HepG2 (cell line): ENCODE data around the gene DCTN1.

ENCODE experiments used
- EEA1 ChIP-seq: sonication (generic); formaldehyde crosslinking; IDR thresholded peaks from 2 replicates; pipeline ENCODE4 v1.5.1; 2020; ENCODE audit warnings: mild to moderate bottlenecking, missing genetic modification reagents, borderline replicate concordance
- POLR2A ChIP-seq, 2 experiments: IDR thresholded peaks; 2 replicates each; pipeline ENCODE4 v1.6.1; 2011; ENCODE audit warnings: low read depth in 2 of 2, low read length in 2 of 2, mild to moderate bottlenecking in 1 of 2, moderate library complexity in 1 of 2; ENCODE audit not compliant: insufficient read depth in 1 of 2
- ZNF350 ChIP-seq: sonication (generic); formaldehyde crosslinking; IDR thresholded peaks from 2 replicates; pipeline ENCODE4 v1.4.0; 2020; ENCODE audit warnings: mild to moderate bottlenecking, low read depth, missing genetic modification reagents, borderline replicate concordance
- ZNF629 ChIP-seq: sonication (generic); formaldehyde crosslinking; conservative IDR thresholded peaks from 2 replicates; pipeline ENCODE4 v1.5.0; 2020; ENCODE audit warnings: missing genetic modification reagents
- ZNF792 ChIP-seq: IDR thresholded peaks from 2 replicates; pipeline ENCODE4 v1.6.1; 2016
- TF ChIP-seq, protein P1 (sequence below), 2 experiments: sonication (generic) in 1 of 2; formaldehyde crosslinking in 1 of 2; IDR thresholded peaks; 2 replicates each; pipeline versions ENCODE4 v1.5.1 to v1.6.1; 2011 to 2020; ENCODE audit warnings: borderline replicate concordance in 1 of 2, low read depth in 1 of 2, low read length in 1 of 2, mild to moderate bottlenecking in 1 of 2, missing genetic modification reagents in 1 of 2, moderate library complexity in 1 of 2
- TF ChIP-seq, protein P2 (sequence below): sonication (generic); formaldehyde crosslinking; IDR thresholded peaks from 2 replicates; pipeline ENCODE4 v1.4.0; 2020; ENCODE audit warnings: missing genetic modification reagents, borderline replicate concordance
- TF ChIP-seq, protein P3 (sequence below): IDR thresholded peaks from 2 replicates; pipeline ENCODE4 v1.6.1; 2016; ENCODE audit warnings: missing genetic modification reagents, missing compliant biosample characterization

DNA sequence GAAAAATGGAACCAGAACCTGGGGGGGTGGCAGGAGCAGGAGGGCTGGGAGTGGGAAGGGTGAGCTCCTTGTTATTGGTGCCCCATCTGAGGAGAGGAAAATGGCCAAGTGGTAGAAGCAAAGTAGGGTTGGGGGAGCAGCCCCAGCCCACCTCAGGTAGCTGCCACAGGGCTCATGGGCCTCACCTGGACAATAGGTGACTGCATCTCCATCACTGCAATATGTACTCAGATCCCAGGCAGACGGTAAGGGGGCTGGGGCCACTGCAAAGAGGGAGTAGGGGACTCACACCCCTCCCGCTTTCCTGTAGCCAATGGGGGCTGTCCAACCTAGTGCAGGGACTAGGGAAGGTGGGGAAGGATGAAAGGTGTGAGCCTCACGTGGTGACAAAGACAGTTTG lies 37.1 kb upstream of the DCTN1 start:
- TF ChIP-seq, protein P1, sequence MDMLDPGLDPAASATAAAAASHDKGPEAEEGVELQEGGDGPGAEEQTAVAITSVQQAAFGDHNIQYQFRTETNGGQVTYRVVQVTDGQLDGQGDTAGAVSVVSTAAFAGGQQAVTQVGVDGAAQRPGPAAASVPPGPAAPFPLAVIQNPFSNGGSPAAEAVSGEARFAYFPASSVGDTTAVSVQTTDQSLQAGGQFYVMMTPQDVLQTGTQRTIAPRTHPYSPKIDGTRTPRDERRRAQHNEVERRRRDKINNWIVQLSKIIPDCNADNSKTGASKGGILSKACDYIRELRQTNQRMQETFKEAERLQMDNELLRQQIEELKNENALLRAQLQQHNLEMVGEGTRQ (IDR thresholded peaks at IDR 0.05; ENCODE audit: low read depth, low read length): no peak
- TF ChIP-seq, protein P1 (CRISPR knock-in tag; IDR thresholded peaks at IDR 0.05; ENCODE audit: borderline replicate concordance): no peak
- no peak for TF ChIP-seq ZNF629 (CRISPR knock-in tag)
- no peak for TF ChIP-seq ZNF792 (CRISPR knock-in tag)
- no peak for TF ChIP-seq EEA1 (CRISPR knock-in tag)
- TF ChIP-seq, protein P2, sequence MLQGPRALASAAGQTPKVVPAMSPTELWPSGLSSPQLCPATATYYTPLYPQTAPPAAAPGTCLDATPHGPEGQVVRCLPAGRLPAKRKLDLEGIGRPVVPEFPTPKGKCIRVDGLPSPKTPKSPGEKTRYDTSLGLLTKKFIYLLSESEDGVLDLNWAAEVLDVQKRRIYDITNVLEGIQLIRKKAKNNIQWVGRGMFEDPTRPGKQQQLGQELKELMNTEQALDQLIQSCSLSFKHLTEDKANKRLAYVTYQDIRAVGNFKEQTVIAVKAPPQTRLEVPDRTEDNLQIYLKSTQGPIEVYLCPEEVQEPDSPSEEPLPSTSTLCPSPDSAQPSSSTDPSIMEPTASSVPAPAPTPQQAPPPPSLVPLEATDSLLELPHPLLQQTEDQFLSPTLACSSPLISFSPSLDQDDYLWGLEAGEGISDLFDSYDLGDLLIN: no peak
- no peak for TF ChIP-seq ZNF350 (CRISPR knock-in tag)
- TF ChIP-seq, protein P3, sequence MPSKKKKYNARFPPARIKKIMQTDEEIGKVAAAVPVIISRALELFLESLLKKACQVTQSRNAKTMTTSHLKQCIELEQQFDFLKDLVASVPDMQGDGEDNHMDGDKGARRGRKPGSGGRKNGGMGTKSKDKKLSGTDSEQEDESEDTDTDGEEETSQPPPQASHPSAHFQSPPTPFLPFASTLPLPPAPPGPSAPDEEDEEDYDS: no peak
- no peak for TF ChIP-seq POLR2A (IDR thresholded peaks at IDR 0.05; ENCODE audit: insufficient read depth in 1 of 2, low read depth in 2 of 2, low read length in 2 of 2)
